ENCODE data around the gene GRID2.

DNA sequence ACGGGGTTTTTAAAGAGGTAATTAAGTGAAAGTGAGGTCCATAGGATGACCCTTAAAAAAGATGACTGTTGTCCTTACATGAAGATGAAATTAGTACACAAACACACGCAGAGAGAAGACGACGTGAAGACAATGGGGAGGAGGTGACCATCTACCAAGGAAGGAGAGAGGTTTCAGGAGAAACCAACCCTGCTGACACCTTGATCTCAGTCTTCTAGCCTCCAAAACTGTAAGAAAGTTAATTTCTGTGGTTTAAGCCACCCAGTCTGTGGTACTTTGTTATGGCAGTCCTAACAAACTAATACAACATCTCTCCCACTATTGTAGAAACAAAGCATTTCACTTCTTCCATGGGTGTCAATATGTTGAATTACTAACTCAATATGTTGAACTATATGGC, 1385.2 kb downstream of the GRID2 start:
- TF ChIP-seq, protein P1, sequence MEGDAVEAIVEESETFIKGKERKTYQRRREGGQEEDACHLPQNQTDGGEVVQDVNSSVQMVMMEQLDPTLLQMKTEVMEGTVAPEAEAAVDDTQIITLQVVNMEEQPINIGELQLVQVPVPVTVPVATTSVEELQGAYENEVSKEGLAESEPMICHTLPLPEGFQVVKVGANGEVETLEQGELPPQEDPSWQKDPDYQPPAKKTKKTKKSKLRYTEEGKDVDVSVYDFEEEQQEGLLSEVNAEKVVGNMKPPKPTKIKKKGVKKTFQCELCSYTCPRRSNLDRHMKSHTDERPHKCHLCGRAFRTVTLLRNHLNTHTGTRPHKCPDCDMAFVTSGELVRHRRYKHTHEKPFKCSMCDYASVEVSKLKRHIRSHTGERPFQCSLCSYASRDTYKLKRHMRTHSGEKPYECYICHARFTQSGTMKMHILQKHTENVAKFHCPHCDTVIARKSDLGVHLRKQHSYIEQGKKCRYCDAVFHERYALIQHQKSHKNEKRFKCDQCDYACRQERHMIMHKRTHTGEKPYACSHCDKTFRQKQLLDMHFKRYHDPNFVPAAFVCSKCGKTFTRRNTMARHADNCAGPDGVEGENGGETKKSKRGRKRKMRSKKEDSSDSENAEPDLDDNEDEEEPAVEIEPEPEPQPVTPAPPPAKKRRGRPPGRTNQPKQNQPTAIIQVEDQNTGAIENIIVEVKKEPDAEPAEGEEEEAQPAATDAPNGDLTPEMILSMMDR (IDR thresholded peaks at IDR 0.05) = no peak
- TF ChIP-seq POLR2A (IDR thresholded peaks at IDR 0.05) = no peak
